Sigmoid colon (tissue), 4 donors: ENCODE results near the gene PEPD.

Experiments used
- EP300 ChIP-seq, 4 donors: sonication (generic); formaldehyde crosslinking; IDR thresholded peaks; one replicate each; pipeline ENCODE4 v1.6.1; 2017; ENCODE audit warnings: antibody characterized with exemption in 4 of 4
- TF ChIP-seq, protein P1 (sequence below), 4 experiments: fragments of 450-650 bp in 3 of 4; fragments of 200-600 bp in 1 of 4; IDR thresholded peaks; one replicate each; pipeline ENCODE4 v1.5.1; 2016 to 2019; ENCODE audit warnings: antibody characterized with exemption in 4 of 4, mild to moderate bottlenecking in 3 of 4, moderate library complexity in 2 of 4

DNA sequence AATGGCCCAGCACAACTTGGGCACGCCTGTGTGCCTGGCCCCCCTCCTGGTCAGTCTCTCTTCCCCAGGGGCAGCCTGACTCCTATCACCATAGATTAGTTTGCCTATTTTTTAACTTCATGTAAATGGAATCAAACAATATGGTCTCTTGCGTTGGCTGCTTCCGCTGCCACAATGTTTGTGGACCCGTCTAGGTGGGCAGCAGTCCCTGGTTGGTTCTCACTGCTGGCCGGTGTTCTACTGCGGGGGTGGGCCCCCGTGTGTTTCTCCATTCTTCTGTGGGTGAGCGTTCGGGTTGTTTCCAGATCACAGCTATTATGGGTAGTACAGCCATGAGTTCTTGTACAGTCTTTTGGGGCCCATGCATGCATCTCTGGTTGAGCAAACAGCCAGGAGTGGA lies 100.8 kb downstream of the PEPD start:
- TF ChIP-seq, protein P1, sequence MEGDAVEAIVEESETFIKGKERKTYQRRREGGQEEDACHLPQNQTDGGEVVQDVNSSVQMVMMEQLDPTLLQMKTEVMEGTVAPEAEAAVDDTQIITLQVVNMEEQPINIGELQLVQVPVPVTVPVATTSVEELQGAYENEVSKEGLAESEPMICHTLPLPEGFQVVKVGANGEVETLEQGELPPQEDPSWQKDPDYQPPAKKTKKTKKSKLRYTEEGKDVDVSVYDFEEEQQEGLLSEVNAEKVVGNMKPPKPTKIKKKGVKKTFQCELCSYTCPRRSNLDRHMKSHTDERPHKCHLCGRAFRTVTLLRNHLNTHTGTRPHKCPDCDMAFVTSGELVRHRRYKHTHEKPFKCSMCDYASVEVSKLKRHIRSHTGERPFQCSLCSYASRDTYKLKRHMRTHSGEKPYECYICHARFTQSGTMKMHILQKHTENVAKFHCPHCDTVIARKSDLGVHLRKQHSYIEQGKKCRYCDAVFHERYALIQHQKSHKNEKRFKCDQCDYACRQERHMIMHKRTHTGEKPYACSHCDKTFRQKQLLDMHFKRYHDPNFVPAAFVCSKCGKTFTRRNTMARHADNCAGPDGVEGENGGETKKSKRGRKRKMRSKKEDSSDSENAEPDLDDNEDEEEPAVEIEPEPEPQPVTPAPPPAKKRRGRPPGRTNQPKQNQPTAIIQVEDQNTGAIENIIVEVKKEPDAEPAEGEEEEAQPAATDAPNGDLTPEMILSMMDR (IDR thresholded peaks at IDR 0.05) = no peak
- no peak for TF ChIP-seq EP300 (IDR thresholded peaks at IDR 0.05)
